Stimulated activated CD4-positive, alpha-beta T cell treated with anti-CD3 and anti-CD28 coated beads, Interleukin-1b, Interleukin-23, amount 100 ng/mL, for 1 hour (primary cell): Measurements from ENCODE around the gene C1QTNF7.

Experiments used
- DNase-seq, 2 donors: peaks; one replicate each; pipeline ENCODE4 v3.0.0-alpha.2; 2020; ENCODE audit warnings: low read depth in 2 of 2

The C1QTNF7 gene

GRCh38 chr4:15427701-15428100, at the start of gene C1QTNF7:
Gene C1QTNF7 (plus strand): TSS chr4:15428033. CDS start chr4:15435744, 7,711 bp downstream.
- no peak for DNase-seq

GRCh38 chr4:15378062-15378461, 49.8 kb upstream of the C1QTNF7 start:
- no peak for DNase-seq

DNA sequence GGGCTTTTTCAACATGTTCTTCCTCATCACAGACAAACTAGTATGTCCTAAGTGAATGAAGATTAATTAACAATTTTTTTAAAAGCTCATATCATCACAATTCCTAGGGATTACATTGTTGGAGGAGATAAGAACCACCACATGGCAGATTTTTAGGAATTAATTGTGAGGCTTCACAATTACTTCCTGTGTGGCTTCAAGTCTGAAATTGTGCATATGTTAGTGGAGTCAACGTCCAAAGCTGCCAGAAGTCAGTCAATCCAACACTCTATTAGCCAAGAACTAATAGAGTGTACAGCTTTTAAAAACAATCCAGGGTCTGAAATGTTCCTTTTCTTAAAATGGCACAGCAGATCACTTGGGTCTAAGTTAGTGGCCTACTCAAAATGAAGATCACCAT, 49.3 kb upstream of the C1QTNF7 start:
- DNase-seq: no peak

- DNase-seq: no peak
Observed at GRCh38 chr4:15381806-15382338, 46.0 kb upstream of the C1QTNF7 start.

- DNase-seq: no peak
Observed at GRCh38 chr4:15382669-15383273, 45.1 kb upstream of the C1QTNF7 start.

- no peak for DNase-seq
Observed at GRCh38 chr4:15385515-15385914, 42.3 kb upstream of the C1QTNF7 start.

DNA sequence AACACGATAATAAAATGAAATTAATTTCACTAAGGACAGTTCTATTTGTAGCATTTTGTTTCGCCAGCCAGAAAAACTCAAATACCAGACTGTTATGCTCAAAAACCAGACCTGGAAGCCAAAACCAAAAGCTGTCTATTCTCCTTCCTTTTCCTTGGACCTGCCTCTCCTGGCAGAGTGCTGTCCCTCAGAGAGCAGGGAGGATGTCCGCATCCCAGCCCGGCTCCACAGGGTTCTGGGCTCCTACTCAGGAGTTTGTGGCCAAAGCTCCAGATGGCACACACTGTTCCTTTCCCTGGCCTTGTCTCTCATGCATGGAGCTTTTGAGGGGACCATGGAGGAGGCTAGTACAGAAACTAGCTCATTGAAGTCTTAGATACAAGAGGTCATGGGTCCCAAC, 41.9 kb upstream of the C1QTNF7 start:
- DNase-seq: no peak

GRCh38 chr4:15390494-15390893, 37.3 kb upstream of the C1QTNF7 start:
- DNase-seq: no peak

- no peak for DNase-seq
Observed at GRCh38 chr4:15392053-15392805, 35.6 kb upstream of the C1QTNF7 start.

- DNase-seq: no peak
Observed at GRCh38 chr4:15395311-15395710, 32.5 kb upstream of the C1QTNF7 start.

DNA sequence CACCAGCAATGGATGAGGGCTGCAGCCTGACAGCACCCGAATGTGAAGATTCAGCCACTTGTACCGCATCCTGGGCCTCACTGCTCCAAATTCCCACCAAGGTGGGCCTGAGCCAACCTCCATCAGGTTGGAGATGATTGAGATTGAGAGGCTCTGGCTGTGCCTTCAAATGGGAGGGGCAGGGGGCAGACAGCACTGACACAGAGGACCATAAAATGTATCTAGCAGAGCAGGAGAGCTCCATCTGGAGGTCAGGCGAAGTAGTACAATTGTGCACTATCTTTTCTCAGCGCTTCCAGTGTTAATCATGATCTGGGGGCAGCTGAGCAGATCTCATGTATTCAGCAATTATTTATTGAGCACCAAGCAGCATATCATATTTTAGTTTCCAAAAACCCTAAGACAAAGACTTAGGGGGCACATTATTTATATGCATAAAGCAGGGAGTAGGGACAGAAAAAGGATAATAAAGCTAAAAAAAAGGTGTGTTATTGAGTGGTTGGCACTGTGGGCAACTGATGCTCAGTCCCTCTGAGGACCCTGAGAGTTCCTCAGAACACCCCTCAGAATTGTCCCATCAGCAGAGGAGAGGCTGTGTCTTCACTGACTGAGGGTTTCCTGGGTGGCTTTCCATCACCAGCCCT, 31.6 kb upstream of the C1QTNF7 start:
- peak in 1 of 2 donors; percentile 26 for DNase-seq

DNA sequence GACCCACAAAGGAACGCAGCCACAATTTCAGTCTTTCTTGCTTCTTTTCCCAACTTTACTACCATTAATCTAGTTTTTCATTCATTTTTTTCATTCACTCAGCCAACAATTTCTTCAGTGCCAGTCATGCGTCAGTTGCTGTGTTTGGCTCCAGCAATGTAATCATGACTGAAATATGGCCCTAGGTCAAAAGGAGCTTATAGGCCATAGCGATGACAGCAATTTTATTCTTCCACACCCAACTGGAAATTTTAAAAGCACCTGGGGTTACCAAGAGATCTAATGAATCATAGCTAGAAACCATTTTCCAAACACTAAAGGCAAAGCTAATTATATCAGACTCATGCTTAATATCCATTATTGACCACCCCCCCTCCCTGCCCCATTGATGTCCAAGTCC, 29.8 kb upstream of the C1QTNF7 start:
- DNase-seq: no peak

GRCh38 chr4:15398732-15399131, 29.1 kb upstream of the C1QTNF7 start:
- no peak for DNase-seq

GRCh38 chr4:15400226-15400625, 27.6 kb upstream of the C1QTNF7 start:
- no peak for DNase-seq

DNA sequence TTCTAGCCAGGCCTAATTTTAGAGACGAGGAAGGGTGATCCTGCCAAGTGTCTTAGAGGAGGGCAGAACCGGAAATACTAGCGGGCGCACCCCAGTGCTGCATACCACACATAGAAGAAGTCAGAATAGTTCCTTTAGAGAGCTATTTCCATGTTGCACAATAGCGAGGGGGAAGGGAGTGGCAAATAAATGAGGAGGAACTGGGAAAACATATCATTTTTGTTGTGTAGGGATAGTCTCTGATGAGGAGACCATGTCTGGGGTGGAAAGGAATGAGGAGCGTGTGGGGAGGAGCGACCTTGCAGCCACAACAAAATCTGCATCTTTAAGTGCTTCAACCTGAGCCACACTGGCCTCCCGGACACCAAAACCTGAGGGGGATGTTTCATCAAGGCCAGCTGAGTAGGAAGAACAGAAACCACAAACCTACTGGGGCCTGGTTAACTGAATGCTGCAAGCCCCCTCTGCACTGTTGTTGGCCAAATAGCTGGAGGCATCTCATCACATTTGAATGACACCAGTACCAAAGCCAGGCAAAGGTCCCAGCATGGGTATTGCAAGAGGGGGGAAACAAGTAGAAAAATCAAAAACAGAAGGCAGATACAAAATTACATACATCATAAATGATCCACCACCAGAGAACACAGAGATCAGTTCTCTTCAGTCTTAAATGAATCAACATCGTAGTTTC, 26.7 kb upstream of the C1QTNF7 start:
- no peak for DNase-seq

- DNase-seq: no peak
Observed at GRCh38 chr4:15402146-15402545, 25.7 kb upstream of the C1QTNF7 start.

DNA sequence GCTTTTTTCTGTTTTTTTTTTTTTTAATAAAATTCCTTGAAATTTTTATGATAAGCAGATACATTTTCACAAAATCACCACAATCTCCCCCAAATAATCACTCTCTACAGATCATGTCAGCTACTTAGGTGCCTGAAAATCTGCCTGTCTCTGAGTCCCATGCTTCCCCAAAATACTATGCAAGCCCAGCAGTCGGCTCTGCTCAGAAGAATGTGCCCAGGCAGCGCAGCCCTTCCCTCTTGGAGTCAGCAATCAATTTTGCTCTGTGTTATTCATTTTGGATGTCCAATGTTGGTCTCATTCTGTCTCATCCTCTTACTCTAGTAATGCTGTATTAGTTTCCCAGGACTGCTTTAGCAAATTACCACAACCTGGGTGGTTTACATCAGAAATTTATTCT, 24.9 kb upstream of the C1QTNF7 start:
- no peak for DNase-seq

GRCh38 chr4:15405018-15405417, 22.8 kb upstream of the C1QTNF7 start:
- no peak for DNase-seq

- no peak for DNase-seq
Observed at GRCh38 chr4:15410750-15411149, 17.1 kb upstream of the C1QTNF7 start.

GRCh38 chr4:15412461-15412860, 15.4 kb upstream of the C1QTNF7 start:
- DNase-seq: no peak

DNA sequence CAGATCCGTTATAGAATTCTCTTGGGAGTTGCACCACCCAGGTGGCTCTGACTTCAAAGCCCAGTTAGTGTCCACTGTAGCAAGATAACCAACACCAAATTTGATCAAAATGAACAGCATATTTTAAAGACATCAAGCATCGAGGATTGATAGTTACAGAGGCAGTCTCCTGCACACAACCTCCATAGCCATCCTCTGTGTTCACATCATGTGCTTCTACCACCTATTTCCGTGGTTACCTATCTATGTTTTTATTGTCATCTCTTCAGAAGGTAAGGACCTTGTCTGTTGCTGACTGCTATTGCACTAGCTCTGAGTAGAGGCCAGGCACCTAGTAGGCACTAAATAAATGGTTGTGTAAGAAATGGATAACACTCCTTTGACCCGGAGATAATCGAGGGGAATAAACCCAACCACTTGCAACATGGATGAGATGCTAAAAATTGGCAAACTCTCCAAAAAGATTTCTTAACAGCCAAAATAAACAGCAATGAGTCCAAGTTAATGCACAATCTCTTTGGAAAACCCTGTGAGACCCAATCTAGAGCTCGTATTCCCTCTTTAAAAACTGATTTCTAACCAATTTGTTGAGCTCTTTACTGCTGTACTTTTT, 14.7 kb upstream of the C1QTNF7 start:
- no peak for DNase-seq

DNA sequence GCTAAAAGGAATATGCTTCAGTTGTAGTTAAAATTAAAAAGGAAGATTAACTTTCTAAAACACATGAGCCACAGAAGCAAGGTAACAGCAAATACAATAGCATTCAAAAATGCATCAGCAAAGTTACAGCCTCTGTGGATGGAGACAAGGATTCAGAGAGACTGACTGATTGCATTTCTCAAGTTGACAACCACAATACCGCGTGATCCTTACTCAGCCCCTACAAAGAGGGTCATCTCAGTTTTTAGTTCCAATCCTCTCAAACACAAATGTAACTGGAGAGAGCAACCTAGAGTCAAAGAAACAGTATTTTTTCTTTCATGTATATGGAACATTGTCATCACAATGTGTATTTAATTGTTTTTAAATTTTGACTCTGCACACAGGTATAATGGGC, 14.2 kb upstream of the C1QTNF7 start:
- DNase-seq: no peak
